Adipocyte (in vitro differentiated cells): ENCODE measurements around the gene GSTK1.
A peak's percentile ranks its signal among the peaks of the same experiment; 100 is the strongest.
"Not testable (repeated sequence)": the region's sequence is repeated elsewhere in the genome, so short reads cannot be mapped to it uniquely, and the experiment has no call there.

ENCODE experiments used
- DNase-seq: peaks from one replicate; pipeline ENCODE4 v3.0.0-alpha.2; 2015; ENCODE audit warnings: low read depth
- H3K27me3 ChIP-seq: replicated peaks from 2 replicates; pipeline ENCODE4 v1.7.0; 2013; ENCODE audit warnings: mild to moderate bottlenecking, low read length, moderate library complexity; ENCODE audit not compliant: control insufficient read depth, insufficient read depth
- H3K36me3 ChIP-seq: 2 replicates; pipeline ENCODE4 v1.7.0; 2013; ENCODE audit warnings: low read length, mild to moderate bottlenecking, moderate library complexity; ENCODE audit not compliant: control insufficient read depth, insufficient read depth, severe bottlenecking
- H3K4me1 ChIP-seq: 2 replicates; pipeline ENCODE4 v1.7.0; 2013; ENCODE audit warnings: mild to moderate bottlenecking, low read length, moderate library complexity; ENCODE audit not compliant: control insufficient read depth, insufficient read depth
- H3K4me3 ChIP-seq: 2 replicates; pipeline ENCODE4 v1.7.0; 2013; ENCODE audit warnings: mild to moderate bottlenecking, low read length, moderate library complexity
- H3K9ac ChIP-seq: 2 replicates; pipeline ENCODE4 v1.7.0; 2013; ENCODE audit warnings: mild to moderate bottlenecking, low read length, moderate library complexity
- H3K9me3 ChIP-seq: 2 replicates; pipeline ENCODE4 v1.7.0; 2013; ENCODE audit warnings: mild to moderate bottlenecking, low read length, moderate library complexity; ENCODE audit not compliant: control insufficient read depth

Gene GSTK1

GRCh38 chr7:143287935-143288826 lies 24.9 kb downstream of the GSTK1 start, which contains the start of gene CASP2:
TSS of gene CASP2 (plus strand) at chr7:143288351. CDS start at chr7:143288456, 105 bp downstream.
- Histone ChIP-seq H3K36me3 (peaks cover 13% of the 10 kb centered on the region), H3K4me3 (peak within 1 kb of the TSS; percentile 96), H3K4me1 (peaks cover 9% of the 10 kb centered on the region), H3K9me3 (no peaks in the 10 kb centered on the region), H3K9ac (peak within 1 kb of the TSS; percentile 93), H3K27me3 (no peaks in the 10 kb centered on the region)
- peak; percentile 98 for DNase-seq

DNA sequence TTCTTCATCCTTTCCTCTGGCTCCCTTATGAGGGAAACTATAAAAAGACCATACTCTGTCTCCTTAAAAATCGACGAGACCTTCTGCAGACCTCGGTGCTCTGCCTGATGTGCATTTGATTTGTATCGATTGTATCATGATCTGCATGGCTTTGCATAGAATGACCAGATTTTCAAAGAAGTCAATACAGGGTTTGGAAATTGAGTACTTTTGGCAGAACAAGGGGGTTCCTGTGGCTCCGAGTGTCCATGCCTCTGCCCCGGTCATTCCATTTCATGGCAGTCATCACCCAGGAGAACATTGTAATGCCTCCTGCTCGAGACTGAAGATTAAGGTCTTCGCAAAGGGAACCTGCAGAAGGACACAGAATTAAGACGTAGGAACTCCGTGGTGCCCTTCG lies 25.6 kb downstream of the GSTK1 start:
- no peaks in the 10 kb centered on the region for H3K27me3 ChIP-seq
- peak; percentile 68 for DNase-seq
- peaks cover 19% of the 10 kb centered on the region for H3K36me3 ChIP-seq
- peaks cover 9% of the 10 kb centered on the region for H3K4me1 ChIP-seq
- peak overlapping the region; percentile 93 for H3K9ac ChIP-seq
- no peaks in the 10 kb centered on the region for H3K9me3 ChIP-seq
- peak overlapping the region; percentile 96 for H3K4me3 ChIP-seq

DNA sequence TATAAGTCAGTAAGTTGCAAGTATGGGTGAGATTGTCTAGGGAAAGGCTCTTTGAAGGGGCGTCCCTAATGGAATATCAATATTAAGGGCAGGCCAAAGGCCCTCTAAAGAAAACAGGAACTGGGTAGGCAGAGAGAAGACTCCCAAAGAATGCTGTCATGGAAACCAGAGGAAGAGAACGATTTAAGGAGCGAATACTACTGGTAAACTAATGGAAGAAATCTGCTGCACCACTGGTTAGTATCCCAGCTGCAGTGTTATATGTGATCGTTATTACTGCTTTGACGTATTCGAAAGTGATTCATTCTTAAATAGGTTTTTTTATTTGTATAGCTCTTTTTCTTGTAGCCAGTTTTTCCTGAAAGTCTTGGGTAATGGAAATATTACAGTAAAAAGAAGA lies 26.2 kb downstream of the GSTK1 start:
- H3K27me3 ChIP-seq = no peaks in the 10 kb centered on the region
- peak overlapping the region; percentile 96 for H3K4me3 ChIP-seq
- no peaks in the 10 kb centered on the region for H3K9me3 ChIP-seq
- peaks cover 25% of the 10 kb centered on the region for H3K36me3 ChIP-seq
- H3K9ac ChIP-seq = peak overlapping the region; percentile 93
- DNase-seq = peak; percentile 26
- peaks cover 9% of the 10 kb centered on the region for H3K4me1 ChIP-seq

- Histone ChIP-seq H3K4me3 (peak overlapping the region; percentile 96), H3K9ac (peak overlapping the region; percentile 93), H3K36me3 (peaks cover 30% of the 10 kb centered on the region)
- not testable (repeated sequence) for H3K9me3 ChIP-seq, H3K4me1 ChIP-seq, H3K27me3 ChIP-seq, DNase-seq
These were observed 26.6 kb downstream of the GSTK1 start for GRCh38 chr7:143289888-143290287.

DNA sequence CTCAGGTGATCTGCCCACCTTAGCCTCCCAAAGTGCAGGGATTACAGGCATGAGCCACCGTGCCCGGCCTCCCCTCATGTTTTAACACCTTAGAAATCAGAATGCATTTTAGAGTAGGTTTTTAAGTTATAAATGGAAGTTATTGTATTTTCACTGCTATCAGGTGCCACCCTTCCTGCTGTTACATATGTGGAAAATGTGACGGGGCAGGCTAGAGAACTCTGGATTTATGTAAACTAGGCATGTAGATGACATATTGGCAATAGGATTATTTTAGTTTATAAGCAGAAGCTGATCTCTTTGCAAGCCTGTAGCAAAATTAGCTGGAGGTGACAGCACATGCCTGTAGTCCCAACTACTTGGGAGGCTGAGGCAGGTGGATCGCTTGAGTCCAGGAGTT lies 27.1 kb downstream of the GSTK1 start:
- Histone ChIP-seq H3K36me3 (peaks cover 34% of the 10 kb centered on the region), H3K4me3 (no peak overlapping the region), H3K9me3 (no peaks in the 10 kb centered on the region), H3K27me3 (no peaks in the 10 kb centered on the region), H3K9ac (no peak overlapping the region), H3K4me1 (peaks cover 9% of the 10 kb centered on the region)
- no peak for DNase-seq

DNA sequence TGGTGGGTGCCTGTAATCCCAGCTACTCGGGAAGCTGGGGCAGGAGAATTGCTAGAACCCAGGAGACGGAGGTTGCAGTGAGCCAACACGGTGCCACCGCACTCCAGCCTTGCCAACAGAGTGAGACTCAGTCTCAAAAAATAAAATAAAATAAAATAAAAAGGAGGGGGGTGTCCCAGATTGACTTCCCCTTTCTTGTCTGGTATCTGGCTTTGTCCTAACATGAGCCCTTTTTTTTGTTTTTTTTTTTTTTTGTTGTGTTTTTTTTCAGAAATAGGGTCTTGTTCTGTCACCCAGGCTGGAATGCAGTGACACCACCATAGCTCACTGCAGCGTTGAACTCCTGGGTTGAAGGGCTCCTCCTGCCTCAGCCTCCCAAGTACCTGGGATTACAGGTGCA lies 29.6 kb downstream of the GSTK1 start:
- Histone ChIP-seq H3K27me3 (no peaks in the 10 kb centered on the region), H3K36me3 (peaks cover 53% of the 10 kb centered on the region), H3K4me1 (peaks cover 9% of the 10 kb centered on the region), H3K4me3 (no peak overlapping the region), H3K9me3 (no peaks in the 10 kb centered on the region), H3K9ac (no peak overlapping the region)
- no peak for DNase-seq

- no peaks in the 10 kb centered on the region for H3K27me3 ChIP-seq
- H3K4me3 ChIP-seq = no peak overlapping the region
- H3K9me3 ChIP-seq = no peaks in the 10 kb centered on the region
- peaks cover 10% of the 10 kb centered on the region for H3K4me1 ChIP-seq
- peaks cover 73% of the 10 kb centered on the region for H3K36me3 ChIP-seq
- no peak overlapping the region for H3K9ac ChIP-seq
- peak; percentile 16 for DNase-seq
These were observed 32.6 kb downstream of the GSTK1 start for GRCh38 chr7:143295870-143296269.

DNA sequence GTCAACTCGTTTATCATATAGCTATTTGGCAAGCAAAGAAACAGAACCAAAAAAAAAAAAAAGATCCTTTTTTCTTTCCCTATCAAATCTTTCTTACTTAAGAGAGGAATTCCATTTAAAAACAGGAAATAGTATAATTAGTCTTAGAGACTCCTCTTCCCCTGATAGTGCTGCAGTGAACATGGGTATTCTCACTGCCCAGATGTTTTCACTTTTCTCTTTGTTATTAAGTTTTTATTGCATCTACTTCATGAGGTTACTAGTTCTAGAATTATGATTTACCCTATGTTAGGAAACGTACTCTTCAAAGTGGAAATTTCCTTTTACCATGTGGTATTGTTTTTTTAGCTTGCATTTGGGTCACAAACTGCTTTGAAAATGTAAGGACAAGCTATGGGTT lies 33.4 kb downstream of the GSTK1 start:
- Histone ChIP-seq H3K4me1 (peaks cover 10% of the 10 kb centered on the region), H3K4me3 (no peak overlapping the region), H3K9ac (no peak overlapping the region), H3K27me3 (no peaks in the 10 kb centered on the region), H3K9me3 (no peaks in the 10 kb centered on the region), H3K36me3 (peaks cover 81% of the 10 kb centered on the region)
- DNase-seq = peak; percentile 23

GRCh38 chr7:143299346-143299745 lies 36.1 kb downstream of the GSTK1 start:
- no peaks in the 10 kb centered on the region for H3K27me3 ChIP-seq
- H3K4me1 ChIP-seq = peaks cover 10% of the 10 kb centered on the region
- H3K36me3 ChIP-seq = peaks cover 82% of the 10 kb centered on the region
- no peak overlapping the region for H3K4me3 ChIP-seq
- peak; percentile 13 for DNase-seq
- no peaks in the 10 kb centered on the region for H3K9me3 ChIP-seq
- H3K9ac ChIP-seq = no peak overlapping the region

- H3K27me3 ChIP-seq = no peaks in the 10 kb centered on the region
- DNase-seq = peak; percentile 18
- peaks cover 10% of the 10 kb centered on the region for H3K4me1 ChIP-seq
- no peak overlapping the region for H3K4me3 ChIP-seq
- no peak overlapping the region for H3K9ac ChIP-seq
- no peaks in the 10 kb centered on the region for H3K9me3 ChIP-seq
- peaks cover 82% of the 10 kb centered on the region for H3K36me3 ChIP-seq
These were observed 36.6 kb downstream of the GSTK1 start for GRCh38 chr7:143299840-143300239.

DNA sequence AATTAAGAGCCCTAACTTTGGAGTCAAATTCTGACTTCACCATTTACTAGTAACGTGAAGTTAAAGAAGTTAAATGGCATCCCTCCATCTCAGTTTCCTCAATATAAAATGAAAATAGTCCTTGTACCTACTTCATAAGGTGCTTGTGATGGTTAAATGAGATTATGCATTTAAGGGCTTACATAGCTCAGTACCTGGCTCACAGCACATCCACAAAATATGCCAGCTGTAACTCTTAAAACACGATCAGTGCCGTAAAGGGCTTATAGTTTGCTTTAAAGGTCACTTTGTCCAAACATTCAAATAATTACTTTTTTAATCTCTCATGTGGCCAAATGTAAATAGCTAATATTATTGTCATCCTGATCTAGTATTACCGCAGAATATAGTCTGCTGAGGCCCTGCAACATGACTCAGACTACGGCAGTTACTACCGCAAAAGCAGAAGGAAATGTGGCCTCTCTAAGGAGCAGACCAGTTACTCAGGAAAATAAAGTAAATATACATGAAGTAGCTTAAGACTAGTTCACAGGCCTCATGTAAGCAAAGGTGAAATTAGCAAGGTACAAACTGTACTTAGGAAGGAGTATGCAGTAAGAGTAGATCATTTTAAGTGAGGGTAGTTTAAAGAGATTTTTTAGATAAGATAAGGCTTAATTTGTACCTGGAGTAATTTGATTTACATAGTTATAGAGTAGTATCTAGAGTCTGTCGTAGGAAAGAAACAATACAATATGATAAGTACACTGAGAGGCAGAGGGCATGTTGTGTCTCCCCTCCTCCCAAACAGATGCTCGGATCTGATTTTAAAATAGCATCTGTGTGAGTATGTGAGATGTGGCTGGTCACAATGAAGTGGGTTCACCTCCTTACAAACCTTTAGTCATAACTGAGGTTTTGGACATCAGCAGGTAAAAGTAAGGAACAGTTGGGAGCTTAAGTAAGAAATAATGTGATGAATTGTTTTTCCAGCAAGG lies 38.0 kb downstream of the GSTK1 start:
- no peaks in the 10 kb centered on the region for H3K9me3 ChIP-seq
- DNase-seq = no peak
- peaks cover 80% of the 10 kb centered on the region for H3K36me3 ChIP-seq
- H3K27me3 ChIP-seq = no peaks in the 10 kb centered on the region
- no peak overlapping the region for H3K4me3 ChIP-seq
- H3K9ac ChIP-seq = no peak overlapping the region
- H3K4me1 ChIP-seq = peaks cover 10% of the 10 kb centered on the region
